Astrocyte (in vitro differentiated cells and primary cell): ENCODE data around the gene SWT1. TPM values are rescaled to one million over a fixed set of nuclear protein-coding genes. Genes with fewer than 3 reads are reported as not detected.

Experiments
- DNase-seq: peaks from one replicate; pipeline ENCODE4 v3.0.0-alpha.2; 2010; ENCODE audit warnings: low read depth
- FAIRE-seq: peaks from 2 replicates; lab custom pipeline; 2011; peaks lifted over from hg19 to GRCh38; lab: Jason Lieb, UNC
- H2AFZ ChIP-seq: 2 replicates; pipeline ENCODE4 v1.6.0; 2012; ENCODE audit warnings: low read depth, low read length, inconsistent platforms
- H3K27ac ChIP-seq: 2 replicates; pipeline ENCODE4 v1.5.1; 2011; ENCODE audit warnings: low read depth, low read length, inconsistent platforms
- H3K27me3 ChIP-seq: 2 replicates; pipeline ENCODE4 v1.6.0; 2011; ENCODE audit warnings: low read length, inconsistent platforms; ENCODE audit not compliant: insufficient read depth
- H3K36me3 ChIP-seq: 2 replicates; pipeline ENCODE4 v1.5.1; 2011; ENCODE audit warnings: low read length, inconsistent platforms; ENCODE audit not compliant: insufficient read depth
- H3K4me1 ChIP-seq: 2 replicates; pipeline ENCODE4 v1.5.1; 2011; ENCODE audit warnings: low read length, inconsistent platforms; ENCODE audit not compliant: insufficient read depth
- H3K4me2 ChIP-seq: 2 replicates; pipeline ENCODE4 v1.6.0; 2012; ENCODE audit warnings: low read length, inconsistent platforms
- H3K4me3 ChIP-seq: 2 replicates; pipeline ENCODE4 v1.5.1; 2011; ENCODE audit warnings: low read depth, mild to moderate bottlenecking, low read length, inconsistent platforms; ENCODE audit not compliant: insufficient read depth
- H3K79me2 ChIP-seq: 2 replicates; pipeline ENCODE4 v1.6.0; 2012; ENCODE audit warnings: mild to moderate bottlenecking, low read length, inconsistent platforms; ENCODE audit not compliant: insufficient read depth
- H3K9ac ChIP-seq: 2 replicates; pipeline ENCODE4 v1.6.0; 2012; ENCODE audit warnings: mild to moderate bottlenecking, low read length, inconsistent platforms
- H3K9me3 ChIP-seq: 2 replicates; pipeline ENCODE4 v1.5.1; 2012; ENCODE audit warnings: low read depth, mild to moderate bottlenecking, low read length, inconsistent platforms; ENCODE audit not compliant: insufficient read depth
- H4K20me1 ChIP-seq: 2 replicates; pipeline ENCODE4 v1.6.0; 2012; ENCODE audit warnings: low read length, inconsistent platforms; ENCODE audit not compliant: insufficient read depth
- H3K27ac Mint-ChIP-seq: one replicate; pipeline ENCODE4 v1.8.0; 2021; ENCODE audit warnings: mild to moderate bottlenecking, mixed read lengths; ENCODE audit not compliant: unreplicated experiment
- H3K27me3 Mint-ChIP-seq: one replicate; pipeline ENCODE4 v1.8.0; 2021; ENCODE audit warnings: low read depth, mixed read lengths; ENCODE audit not compliant: unreplicated experiment
- H3K36me3 Mint-ChIP-seq: one replicate; pipeline ENCODE4 v1.8.0; 2021; ENCODE audit warnings: low read depth, mixed read lengths; ENCODE audit not compliant: unreplicated experiment
- H3K4me1 Mint-ChIP-seq: one replicate; pipeline ENCODE4 v1.8.0; 2021; ENCODE audit warnings: low read depth, mixed read lengths; ENCODE audit not compliant: unreplicated experiment
- H3K4me3 Mint-ChIP-seq: one replicate; pipeline ENCODE4 v1.8.0; 2021; ENCODE audit warnings: mild to moderate bottlenecking, moderate library complexity, mixed read lengths; ENCODE audit not compliant: unreplicated experiment
- H3K9me3 Mint-ChIP-seq: one replicate; pipeline ENCODE4 v1.8.0; 2021; ENCODE audit warnings: mild to moderate bottlenecking, mixed read lengths; ENCODE audit not compliant: unreplicated experiment
- CTCF ChIP-seq: IDR thresholded peaks from 2 replicates; pipeline ENCODE4 v1.5.1; 2011; ENCODE audit warnings: low read depth, mild to moderate bottlenecking, inconsistent platforms, low read length, moderate library complexity; ENCODE audit not compliant: insufficient read depth
- EZH2 ChIP-seq: IDR thresholded peaks from 2 replicates; pipeline ENCODE4 v1.6.1; 2012; ENCODE audit warnings: mild to moderate bottlenecking, low read length, inconsistent platforms; ENCODE audit not compliant: insufficient read depth
- total RNA-seq: library from RNA; stranded (reverse); gene quantifications from 2 replicates; pipeline ENCODE4 v1.2.1, GENCODE V29; 2021

The SWT1 gene
- total RNA-seq, 1 donor from 2014 or later, result 5.4 TPM

GRCh38 chr1:185152187-185152767 lies 4.7 kb upstream of the SWT1 start:
- no peaks in the 10 kb centered on the region for H3K9me3 ChIP-seq
- H3K27ac ChIP-seq, result no peak overlapping the region
- H3K79me2 ChIP-seq, result peaks cover 15% of the 10 kb centered on the region
- Mint-ChIP-seq H3K36me3 (no peaks in the 10 kb centered on the region), H3K4me3 (no peak overlapping the region), H3K4me1 (peaks cover 8% of the 10 kb centered on the region), H3K27me3 (no peaks in the 10 kb centered on the region), H3K27ac (no peak overlapping the region), H3K9me3 (no peaks in the 10 kb centered on the region)
- FAIRE-seq, result no peak
- H3K4me1 ChIP-seq, result peaks cover 4% of the 10 kb centered on the region
- no peaks in the 10 kb centered on the region for H4K20me1 ChIP-seq
- no peak overlapping the region for H2AFZ ChIP-seq
- no peak overlapping the region for H3K4me3 ChIP-seq
- H3K9ac ChIP-seq, result no peak overlapping the region
- no peak overlapping the region for H3K4me2 ChIP-seq
- DNase-seq, result no peak
- no peak for TF ChIP-seq EZH2
- TF ChIP-seq CTCF, result no peak
- H3K36me3 ChIP-seq, result no peaks in the 10 kb centered on the region
- H3K27me3 ChIP-seq, result no peaks in the 10 kb centered on the region

GRCh38 chr1:185154912-185155513 lies 2.0 kb upstream of the SWT1 start:
- no peaks in the 10 kb centered on the region for H3K9me3 Mint-ChIP-seq
- FAIRE-seq (no peak), DNase-seq (no peak)
- H3K9me3 ChIP-seq, result no peaks in the 10 kb centered on the region
- no peaks in the 10 kb centered on the region for H3K27me3 ChIP-seq
- peak overlapping the region; percentile 96 for H3K4me3 Mint-ChIP-seq
- peaks cover 15% of the 10 kb centered on the region for H3K4me1 Mint-ChIP-seq
- TF ChIP-seq EZH2 (no peak), CTCF (no peak)
- H3K79me2 ChIP-seq, result peaks cover 26% of the 10 kb centered on the region
- peaks cover 6% of the 10 kb centered on the region for H3K4me1 ChIP-seq
- no peaks in the 10 kb centered on the region for H3K27me3 Mint-ChIP-seq
- peak overlapping the region; percentile 99 for H3K4me3 ChIP-seq
- no peaks in the 10 kb centered on the region for H3K36me3 ChIP-seq
- H3K27ac ChIP-seq, result no peak overlapping the region
- peak overlapping the region; percentile 76 for H3K27ac Mint-ChIP-seq
- no peak overlapping the region for H2AFZ ChIP-seq
- no peaks in the 10 kb centered on the region for H4K20me1 ChIP-seq
- H3K36me3 Mint-ChIP-seq, result no peaks in the 10 kb centered on the region
- H3K9ac ChIP-seq, result no peak overlapping the region
- peak overlapping the region; percentile 98 for H3K4me2 ChIP-seq
